HG02678 (cell line): Measurements from ENCODE around the gene EPS8.

Source experiments
- ATAC-seq: cut with Tn5 transposase; IDR thresholded peaks from one replicate; pipeline ENCODE4 v1.9.1; 2021; ENCODE audit warnings: mild to moderate bottlenecking, moderate library complexity; ENCODE audit not compliant: unreplicated experiment

The EPS8 gene

DNA sequence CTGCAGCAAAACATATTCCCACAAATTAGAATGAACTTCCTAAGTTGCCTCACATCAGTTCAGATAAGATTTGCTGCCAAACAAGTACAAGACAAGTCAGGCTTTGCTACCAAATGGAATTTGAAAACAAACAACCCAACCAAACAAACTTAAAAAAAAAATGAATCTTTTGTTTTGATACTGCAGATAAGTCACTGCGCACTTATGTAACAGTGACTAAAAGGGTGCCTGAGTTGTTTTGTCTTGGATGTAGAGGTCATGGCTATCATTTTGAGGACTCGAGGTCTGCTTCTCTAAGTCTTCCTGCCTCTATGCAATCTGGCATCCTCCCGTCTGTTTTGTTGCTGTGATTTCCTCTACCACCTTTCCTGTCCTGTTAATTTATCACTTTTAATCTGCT is 11.1 kb upstream of the EPS8 start:
- no peak for ATAC-seq

- no peak for ATAC-seq
Measured at GRCh38 chr12:15797818-15798217, 8.6 kb upstream of the EPS8 start.

DNA sequence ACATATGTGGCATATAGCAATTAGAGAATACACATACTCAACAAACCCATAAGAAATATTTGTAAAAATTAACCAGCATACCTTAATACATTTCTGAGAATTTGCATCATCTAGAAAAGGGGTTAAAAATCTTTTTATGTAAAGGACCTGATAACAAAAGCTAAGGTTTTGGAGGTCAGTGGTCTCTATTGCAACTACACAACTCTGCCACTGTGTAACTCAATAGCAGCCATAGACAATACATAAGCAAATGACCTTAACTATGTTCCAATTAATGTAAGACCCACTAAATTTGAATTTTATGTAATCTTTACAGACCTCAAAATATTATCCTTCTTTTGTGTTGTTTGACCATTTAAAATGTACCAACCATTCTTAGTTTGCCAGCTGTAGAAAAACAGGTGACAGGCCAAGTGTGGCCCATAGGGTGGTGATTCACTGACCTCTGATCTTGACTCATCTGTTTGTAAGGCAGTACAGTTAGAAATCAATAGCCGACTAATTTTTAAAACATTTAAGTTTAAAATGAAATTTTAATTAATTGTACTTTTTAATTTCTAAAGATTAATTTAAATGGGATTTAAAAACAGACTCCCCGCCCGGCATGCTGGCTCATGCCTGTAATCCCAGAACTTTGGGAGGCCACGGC is 7.4 kb upstream of the EPS8 start:
- ATAC-seq: no peak

GRCh38 chr12:15794836-15795235 is 5.6 kb upstream of the EPS8 start:
- ATAC-seq: no peak

GRCh38 chr12:15794196-15794595 is 5.0 kb upstream of the EPS8 start:
- no peak for ATAC-seq

DNA sequence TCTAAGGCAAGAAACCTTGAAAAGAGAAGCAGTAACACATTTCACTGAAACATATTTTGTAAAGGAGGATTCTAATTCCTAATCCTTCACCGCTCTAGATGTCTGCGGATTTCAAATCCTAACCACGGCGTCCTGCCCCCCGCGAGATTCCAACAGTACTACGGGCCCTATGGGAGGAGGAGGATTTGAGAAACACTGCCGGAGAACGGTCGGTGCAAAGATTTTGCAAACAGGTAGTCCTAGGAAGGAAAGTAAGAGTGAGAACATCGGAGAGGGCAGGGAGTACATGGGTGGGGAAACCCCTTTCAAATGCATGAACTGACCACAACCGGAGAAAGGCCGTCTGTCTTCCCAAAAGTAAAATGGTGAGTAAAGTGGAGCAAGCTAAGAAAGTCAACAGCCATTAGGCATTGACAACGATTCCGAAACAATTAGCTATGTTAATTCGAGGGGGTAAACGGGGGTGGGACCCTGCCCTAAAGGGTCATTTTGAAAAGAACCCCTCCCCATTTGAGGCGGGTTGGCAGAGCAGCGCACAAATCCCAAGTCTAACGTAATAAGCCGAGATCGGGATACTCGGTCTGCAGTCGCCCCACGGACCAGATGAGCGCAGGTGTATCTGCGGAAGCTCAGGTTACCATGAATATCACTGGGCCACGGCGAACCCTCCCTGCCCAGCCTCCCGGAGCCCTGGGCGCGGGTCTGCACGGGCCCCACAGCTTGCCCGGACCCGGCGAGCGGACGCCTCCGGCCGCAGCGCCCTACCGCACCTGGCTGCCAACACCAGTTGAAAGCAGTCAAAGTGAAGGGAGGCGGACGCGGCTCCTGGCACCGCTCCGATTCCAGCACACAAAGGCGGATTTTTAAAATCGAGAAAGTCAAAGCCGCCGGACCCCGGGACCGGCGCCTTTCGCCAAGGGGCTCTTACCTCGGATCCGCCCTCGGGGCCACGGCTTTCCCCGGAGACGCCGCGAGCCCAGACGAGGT is 662 bp downstream of the EPS8 start:
- ATAC-seq: peak; percentile 29

- ATAC-seq: no peak
Measured at GRCh38 chr12:15787778-15788177, 1.4 kb downstream of the EPS8 start.

GRCh38 chr12:15786772-15787171 is 2.4 kb downstream of the EPS8 start:
- ATAC-seq: no peak

DNA sequence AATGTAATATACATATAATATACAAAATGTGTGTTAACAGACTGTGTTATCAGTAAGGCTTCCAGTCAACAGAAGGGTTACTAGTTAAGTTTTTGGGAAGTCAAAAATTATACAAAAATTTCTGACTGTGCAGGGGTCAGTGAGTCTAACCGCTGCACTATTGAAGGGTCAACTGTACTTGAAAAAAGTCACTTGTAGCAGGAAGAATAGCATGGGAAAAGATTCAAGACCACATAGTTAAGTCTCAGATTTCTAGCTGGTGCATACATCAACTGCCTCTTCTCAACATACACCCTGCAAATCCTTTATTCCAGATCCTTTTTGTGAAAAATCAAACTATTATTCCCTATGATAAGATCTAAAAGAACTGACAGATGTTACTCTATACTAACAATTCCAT is 5.9 kb downstream of the EPS8 start:
- ATAC-seq: no peak

DNA sequence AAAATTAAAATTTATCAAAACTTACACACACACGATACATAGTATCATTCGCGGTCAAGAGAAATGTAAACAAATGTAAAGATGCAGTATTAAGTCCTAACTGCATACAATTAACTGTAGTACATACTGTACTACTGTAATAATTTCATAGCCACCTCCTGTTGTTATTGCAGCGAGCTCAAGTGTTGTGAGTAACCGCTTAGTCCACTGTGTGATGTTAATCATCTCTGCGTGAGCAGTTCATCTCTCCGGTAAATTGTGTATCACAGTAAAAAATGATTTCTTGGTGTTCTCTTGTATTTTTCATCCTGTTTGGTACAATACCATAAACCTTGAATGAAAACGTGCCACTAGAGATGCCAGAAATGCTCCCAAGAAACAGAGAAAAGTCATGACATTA is 6.5 kb downstream of the EPS8 start:
- ATAC-seq: no peak

DNA sequence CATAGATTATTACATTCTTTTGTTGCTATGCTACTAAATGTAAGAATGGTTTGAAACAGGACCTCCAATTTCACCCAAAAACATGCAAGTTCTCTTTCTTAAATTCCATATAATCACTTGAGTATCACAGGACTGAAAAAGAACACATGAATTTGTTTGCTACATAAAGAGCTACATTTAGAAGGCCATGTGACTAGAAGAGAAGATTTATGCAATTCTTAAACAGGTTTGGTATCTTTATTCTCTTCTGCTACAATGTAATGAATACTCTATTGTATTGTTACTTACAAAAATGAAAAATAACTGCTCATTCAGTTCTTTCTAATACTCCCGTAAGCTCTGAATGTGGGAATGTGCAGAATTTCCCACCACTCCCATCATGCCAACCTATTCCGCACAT is 9.3 kb downstream of the EPS8 start:
- no peak for ATAC-seq

DNA sequence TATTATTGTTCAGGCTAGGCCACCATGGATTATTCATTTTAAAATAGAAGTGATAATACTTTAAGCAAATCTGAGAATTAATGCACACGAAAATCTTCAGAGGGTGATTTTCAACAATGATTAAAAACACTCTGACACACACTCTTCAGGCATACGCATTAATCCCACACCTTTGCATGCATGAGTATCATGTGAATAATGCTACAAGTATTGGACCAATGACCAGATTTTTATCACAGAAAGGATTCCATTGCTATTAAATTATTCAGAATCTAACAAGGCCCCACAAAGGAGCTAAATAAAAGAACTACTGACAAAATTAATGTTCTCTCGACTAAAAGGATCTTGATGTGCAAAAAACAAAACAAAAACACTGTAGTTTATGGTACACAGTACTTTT is 11.1 kb downstream of the EPS8 start:
- ATAC-seq: no peak

DNA sequence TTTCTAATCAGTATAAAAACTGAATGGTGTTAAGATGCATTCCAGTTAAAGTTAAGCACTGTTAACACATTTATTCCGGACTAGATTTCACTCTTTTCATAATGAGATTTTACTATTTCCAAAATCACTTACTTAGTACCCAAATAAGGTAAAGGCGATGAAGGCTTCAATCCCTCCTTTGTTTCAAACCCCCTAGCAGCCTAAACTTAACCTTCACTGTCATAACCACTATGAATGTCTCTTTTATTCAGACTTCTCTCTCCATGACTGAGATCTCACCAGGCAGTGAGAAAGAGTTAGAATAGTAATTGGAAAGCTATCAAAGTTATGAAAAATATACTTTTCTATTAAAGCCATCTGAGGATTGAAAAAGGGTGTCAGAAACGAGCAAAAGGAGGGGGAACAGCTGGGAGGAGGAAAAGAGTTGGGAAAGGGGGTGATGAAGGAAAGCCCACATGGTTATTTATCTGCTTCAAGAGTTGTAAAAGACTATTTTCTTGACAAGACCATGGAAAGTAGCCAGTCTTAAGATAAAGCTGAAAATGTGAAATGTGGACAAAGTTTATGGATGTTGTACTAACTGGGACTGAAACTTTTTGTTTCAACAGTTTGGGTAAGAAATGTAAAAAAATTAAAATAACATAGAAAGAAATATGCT is 11.7 kb downstream of the EPS8 start:
- ATAC-seq: no peak

DNA sequence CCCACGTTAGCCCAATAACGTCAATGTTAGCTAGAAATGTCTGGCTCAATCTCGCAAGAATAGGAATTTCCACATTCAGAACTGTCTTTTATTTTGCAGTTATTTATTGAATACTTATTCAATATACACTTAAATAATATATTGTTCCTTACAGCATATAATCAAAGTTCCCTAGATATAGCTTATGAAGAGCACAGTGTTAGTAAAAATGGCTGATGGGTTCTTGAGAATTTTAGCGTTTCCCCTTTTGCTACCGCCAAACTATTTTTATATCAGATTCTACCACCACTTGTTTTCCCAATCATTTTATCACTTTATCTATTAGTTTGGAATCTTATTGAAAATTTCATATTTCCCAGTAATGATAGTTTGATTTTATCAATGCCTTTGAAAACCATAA is 12.7 kb downstream of the EPS8 start:
- no peak for ATAC-seq

DNA sequence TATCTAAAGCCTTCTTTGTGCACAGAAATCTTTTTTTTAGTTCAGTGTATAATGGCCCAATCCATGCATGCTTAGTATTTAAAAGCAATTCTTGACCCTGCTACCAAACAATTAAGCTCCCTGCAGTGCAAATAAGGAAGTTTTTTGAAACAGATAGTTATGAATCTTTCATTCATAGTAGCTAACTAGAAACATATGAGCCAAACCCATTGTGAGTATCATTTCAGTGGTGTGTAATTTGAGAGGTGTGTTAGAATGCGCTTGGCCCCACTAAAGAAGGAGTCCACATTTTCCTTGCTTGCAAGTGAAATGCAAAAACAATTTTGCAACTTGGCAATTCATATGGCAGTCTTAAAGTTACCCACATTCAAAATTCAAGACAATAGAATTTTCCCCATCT is 14.4 kb downstream of the EPS8 start:
- no peak for ATAC-seq

- no peak for ATAC-seq
Measured at GRCh38 chr12:15772405-15773018, 16.7 kb downstream of the EPS8 start.

DNA sequence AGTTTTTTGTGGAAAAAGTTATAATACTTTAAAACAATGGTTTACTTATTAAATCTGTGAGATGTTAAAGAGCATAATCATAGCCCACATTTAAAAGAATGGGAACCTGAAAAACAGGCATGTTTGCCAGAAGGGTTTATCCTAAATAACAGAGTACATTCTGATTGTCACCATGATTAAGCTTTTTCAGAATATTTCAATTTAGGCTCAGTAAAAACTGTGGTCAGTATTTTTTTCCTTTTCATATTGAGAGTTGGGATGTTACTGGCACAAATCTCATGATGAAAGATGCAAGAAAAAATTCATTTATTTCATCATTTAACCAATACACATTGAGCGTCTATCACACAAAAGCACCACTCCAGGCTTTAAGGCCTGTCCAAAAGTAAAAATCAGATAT is 18.6 kb downstream of the EPS8 start:
- ATAC-seq: no peak

DNA sequence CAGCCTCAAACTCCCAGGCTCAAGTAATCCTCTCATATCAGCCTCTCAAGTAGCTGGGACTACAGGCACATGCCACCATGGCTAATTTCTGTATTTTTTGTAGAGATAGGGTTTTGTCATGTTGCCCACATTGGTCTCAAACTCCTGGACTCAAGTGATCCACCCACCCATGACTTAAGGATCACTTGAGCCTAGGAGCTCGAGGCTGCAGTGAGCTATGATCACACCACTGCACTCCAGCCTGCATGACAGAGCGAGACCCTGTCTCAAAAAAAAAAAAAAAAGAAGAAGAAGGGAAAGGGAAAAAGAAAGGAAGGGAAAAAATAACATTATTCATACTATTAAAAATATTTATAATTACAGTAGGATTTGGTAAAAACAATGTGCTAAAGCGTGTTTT is 19.2 kb downstream of the EPS8 start:
- no peak for ATAC-seq

DNA sequence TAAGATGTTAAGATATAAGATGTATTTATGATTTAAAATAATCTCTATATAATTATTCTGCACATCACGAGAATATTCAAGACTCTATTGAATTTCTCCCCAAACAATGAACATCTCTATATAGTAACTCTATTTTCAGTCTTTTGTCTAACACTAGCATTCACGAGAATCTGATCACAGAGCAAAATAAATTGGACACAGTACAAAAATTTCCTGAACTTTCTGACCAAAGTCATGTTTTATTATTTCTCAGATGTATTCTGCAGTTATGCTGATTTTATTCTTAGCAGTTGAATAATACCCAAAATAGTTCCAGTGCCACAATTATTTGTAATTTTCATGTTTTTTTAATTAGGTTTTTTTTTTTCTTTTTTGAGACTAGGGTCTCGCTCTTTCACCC is 19.6 kb downstream of the EPS8 start:
- no peak for ATAC-seq

- no peak for ATAC-seq
Measured at GRCh38 chr12:15767301-15767700, 21.9 kb downstream of the EPS8 start.

DNA sequence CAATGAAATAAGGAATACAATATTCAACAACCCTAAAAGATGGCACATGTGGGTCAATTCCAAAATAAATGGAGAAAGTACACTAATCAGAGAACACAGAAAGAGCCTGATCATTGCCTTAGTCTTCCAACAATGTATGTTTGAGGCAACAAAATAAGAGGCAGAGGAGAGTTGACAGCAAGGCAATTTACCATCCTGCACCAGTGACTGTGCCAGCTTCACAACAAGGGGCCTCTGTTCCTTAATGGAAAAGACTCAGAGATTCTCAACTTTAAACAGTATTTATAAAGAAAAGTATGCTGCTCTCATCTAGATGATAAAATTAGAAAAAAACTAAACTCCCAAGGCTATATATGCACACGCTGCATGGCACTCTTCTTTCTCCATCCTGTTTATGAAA is 25.9 kb downstream of the EPS8 start:
- ATAC-seq: no peak
